VCaP (cell line): ENCODE results near the gene HACD1.

Experiments used
- H3K27ac ChIP-seq: fragments of 450-650 bp; 2 replicates; pipeline ENCODE4 v1.5.1; 2017
- CTCF ChIP-seq: fragments of 450-650 bp; conservative IDR thresholded peaks from 2 replicates; pipeline ENCODE4 v1.5.1; 2017; ENCODE audit warnings: mild to moderate bottlenecking, moderate library complexity

HACD1 gene

GRCh38 chr10:17617031-17617911 lies at the start of gene HACD1:
HACD1 (minus strand) TSS chr10:17617374; CDS start chr10:17617339, 35 bp downstream.
- peak within 1 kb of the TSS; percentile 64 for H3K27ac ChIP-seq
- 0 out of 2 replicates have a peak, but pooled peaks have one; percentile 18 for TF ChIP-seq CTCF

GRCh38 chr10:17665747-17666146 lies 48.6 kb upstream of the HACD1 start:
- H3K27ac ChIP-seq = no peak overlapping the region

GRCh38 chr10:17663450-17663849 lies 46.3 kb upstream of the HACD1 start:
- H3K27ac ChIP-seq = no peak overlapping the region
- TF ChIP-seq CTCF = no peak

More at GRCh38 chr10:17665747-17666146, 48.6 kb upstream of the HACD1 start:
- TF ChIP-seq CTCF = no peak

- TF ChIP-seq CTCF = no peak
- no peak overlapping the region for H3K27ac ChIP-seq
Observed at GRCh38 chr10:17662193-17663138, 45.3 kb upstream of the HACD1 start.

GRCh38 chr10:17661510-17661909 lies 44.3 kb upstream of the HACD1 start:
- no peak overlapping the region for H3K27ac ChIP-seq
- no peak for TF ChIP-seq CTCF

GRCh38 chr10:17660921-17661320 lies 43.7 kb upstream of the HACD1 start:
- TF ChIP-seq CTCF = no peak
- H3K27ac ChIP-seq = no peak overlapping the region

- TF ChIP-seq CTCF = no peak
- no peak overlapping the region for H3K27ac ChIP-seq
Observed at GRCh38 chr10:17659365-17659764, 42.2 kb upstream of the HACD1 start.
